GM23338 (cell line): ENCODE data around the gene EPC1. TPM values are rescaled to one million over a fixed set of nuclear protein-coding genes. Genes with fewer than 3 reads are reported as not detected.

ENCODE experiments used
- ATAC-seq: fragments of 200-7000 bp; cut with Tn5 transposase; 3 replicates; pipeline ENCODE4 v1.9.1; 2020
- DNase-seq: peaks from one replicate; pipeline ENCODE4 v3.0.0-alpha.2; 2015; ENCODE audit warnings: low spot score
- H2AFZ ChIP-seq: fragments of 200-600 bp; sonication (generic); 2 replicates; pipeline ENCODE4 v1.8.0; 2016; ENCODE audit warnings: antibody characterized with exemption, mild to moderate bottlenecking, moderate library complexity
- H3F3A ChIP-seq: fragments of 200-600 bp; sonication (generic); replicated peaks from 2 replicates; pipeline ENCODE4 v1.8.0; 2017; ENCODE audit warnings: antibody characterized with exemption, mixed run types, low read depth
- H3K27ac ChIP-seq: fragments of 200-600 bp; sonication (generic); 2 replicates; pipeline ENCODE4 v1.6.1; 2016; ENCODE audit warnings: low read depth
- H3K27me3 ChIP-seq: fragments of 200-600 bp; sonication (generic); 2 replicates; pipeline ENCODE4 v1.8.0; 2016; ENCODE audit warnings: mild to moderate bottlenecking, mixed run types, moderate library complexity; ENCODE audit not compliant: insufficient read depth
- H3K36me3 ChIP-seq: fragments of 200-600 bp; sonication (generic); 2 replicates; pipeline ENCODE4 v1.8.0; 2016; ENCODE audit warnings: mild to moderate bottlenecking; ENCODE audit not compliant: insufficient read depth
- H3K4me1 ChIP-seq: fragments of 200-600 bp; sonication (generic); 2 replicates; pipeline ENCODE4 v1.8.0; 2016; ENCODE audit warnings: mild to moderate bottlenecking, moderate library complexity; ENCODE audit not compliant: insufficient read depth
- H3K4me2 ChIP-seq: fragments of 200-600 bp; sonication (generic); 2 replicates; pipeline ENCODE4 v1.7.1; 2017; ENCODE audit warnings: mixed run types
- H3K4me3 ChIP-seq: fragments of 200-600 bp; sonication (generic); 2 replicates; pipeline ENCODE4 v1.6.1; 2016; ENCODE audit warnings: mixed run types
- H3K79me2 ChIP-seq: fragments of 200-600 bp; sonication (generic); replicated peaks from 2 replicates; pipeline ENCODE4 v1.8.0; 2017; ENCODE audit warnings: mild to moderate bottlenecking; ENCODE audit not compliant: insufficient read depth
- H3K9me2 ChIP-seq: fragments of 200-600 bp; sonication (generic); 2 replicates; pipeline ENCODE4 v1.8.0; 2017; ENCODE audit not compliant: insufficient read depth
- H4K20me1 ChIP-seq: fragments of 200-600 bp; sonication (generic); replicated peaks from 2 replicates; pipeline ENCODE4 v1.8.0; 2017; ENCODE audit warnings: mild to moderate bottlenecking; ENCODE audit not compliant: insufficient read depth
- H3K27ac Mint-ChIP-seq: 2 replicates; pipeline ENCODE4 v1.8.0; 2020; ENCODE audit warnings: inconsistent platforms, mild to moderate bottlenecking, moderate library complexity, mixed read lengths
- H3K27me3 Mint-ChIP-seq: 3 replicates; pipeline ENCODE4 v1.8.0; 2022; ENCODE audit warnings: low read depth, mild to moderate bottlenecking, moderate library complexity, mixed read lengths, inconsistent platforms; ENCODE audit not compliant: insufficient read depth, poor library complexity
- H3K36me3 Mint-ChIP-seq: 3 replicates; pipeline ENCODE4 v1.8.0; 2021; ENCODE audit warnings: low read depth, mild to moderate bottlenecking, inconsistent platforms, moderate library complexity, mixed read lengths
- H3K4me1 Mint-ChIP-seq: 3 replicates; pipeline ENCODE4 v1.8.0; 2020; ENCODE audit warnings: mild to moderate bottlenecking, inconsistent platforms, mixed read lengths
- H3K4me3 Mint-ChIP-seq: 3 replicates; pipeline ENCODE4 v1.8.0; 2021; ENCODE audit warnings: moderate library complexity, mild to moderate bottlenecking, inconsistent platforms, mixed read lengths
- H3K9me3 Mint-ChIP-seq: 3 replicates; pipeline ENCODE4 v1.8.0; 2020; ENCODE audit warnings: moderate library complexity, mild to moderate bottlenecking, inconsistent platforms, mixed read lengths
- CREB1 ChIP-seq: fragments of 250-450 bp; sonication (Bioruptor Pico); IDR thresholded peaks from 2 replicates; pipeline ENCODE4 v1.5.0; 2020; ENCODE audit warnings: low read depth, mild to moderate bottlenecking, moderate library complexity
- EZH2 ChIP-seq: fragments of 200-600 bp; sonication (generic); IDR thresholded peaks from one replicate; pipeline ENCODE4 v1.8.0; 2017; ENCODE audit warnings: antibody characterized with exemption, mild to moderate bottlenecking, low read depth; ENCODE audit not compliant: unreplicated experiment
- EZH2phosphoT487 ChIP-seq: fragments of 200-600 bp; sonication (generic); IDR thresholded peaks from one replicate; pipeline ENCODE4 v1.8.1; 2018; ENCODE audit warnings: antibody characterized with exemption; ENCODE audit not compliant: unreplicated experiment
- JUNB ChIP-seq: IDR thresholded peaks from one replicate; pipeline ENCODE4 v1.6.1; 2016; ENCODE audit warnings: antibody characterized with exemption; ENCODE audit not compliant: unreplicated experiment
- NANOG ChIP-seq: IDR thresholded peaks from 2 replicates; pipeline ENCODE4 v1.6.1; 2016; ENCODE audit warnings: antibody characterized with exemption, borderline replicate concordance
- POLR2AphosphoS5 ChIP-seq: IDR thresholded peaks from 2 replicates; pipeline ENCODE4 v1.6.1; 2016; ENCODE audit warnings: antibody characterized with exemption, low read depth
- STAT1 ChIP-seq: IDR thresholded peaks from one replicate; pipeline ENCODE4 v1.6.1; 2016; ENCODE audit warnings: antibody characterized with exemption; ENCODE audit not compliant: unreplicated experiment
- ZNF114 ChIP-seq: fragments of 250-450 bp; sonication (Bioruptor Pico); IDR thresholded peaks from 2 replicates; pipeline ENCODE4 v1.5.0; 2020; ENCODE audit warnings: mild to moderate bottlenecking, moderate library complexity
- ZNF331 ChIP-seq: fragments of 250-450 bp; sonication (Bioruptor Pico); IDR thresholded peaks from 2 replicates; pipeline ENCODE4 v1.5.0; 2020; ENCODE audit warnings: low read depth, mild to moderate bottlenecking, moderate library complexity
- ZNF462 ChIP-seq: fragments of 250-450 bp; sonication (Bioruptor Pico); IDR thresholded peaks from 2 replicates; pipeline ENCODE4 v1.5.0; 2020; ENCODE audit warnings: mild to moderate bottlenecking, moderate library complexity
- polyA plus RNA-seq: library from polyadenylated mRNA; unstranded; fragments of >200 nt; fragmentation: Nextera tagmentation; extraction: Ambion mirVana; gene quantifications from 2 replicates; pipeline ENCODE4 v1.2.1, GENCODE V29; 2016
- total RNA-seq: library from RNA; depleted of rRNA; stranded (reverse); fragments of >200 nt; shearing (Covaris generic); gene quantifications from 2 replicates; pipeline ENCODE4 v1.2.3, GENCODE V29; 2014
- TF ChIP-seq, protein P1 (sequence below), 2 experiments: fragments of 200-600 bp in 1 of 2; sonication (generic) in 1 of 2; conservative IDR thresholded peaks; 2 replicates each; pipeline versions ENCODE4 v1.5.1 to v1.6.1; 2016 to 2017; ENCODE audit warnings: antibody characterized with exemption in 2 of 2, low read depth in 2 of 2, mild to moderate bottlenecking in 2 of 2, moderate library complexity in 1 of 2
- TF ChIP-seq, protein P2 (sequence below): IDR thresholded peaks from one replicate; pipeline ENCODE4 v1.6.1; 2018; ENCODE audit warnings: antibody characterized with exemption; ENCODE audit not compliant: unreplicated experiment
- TF ChIP-seq, protein P3 (sequence below): IDR thresholded peaks from 2 replicates; pipeline ENCODE4 v1.6.1; 2016; ENCODE audit warnings: antibody characterized with exemption

EPC1 gene
- total and polyA plus RNA-seq, 2 experiments from 2014 or later = 24.1 to 25.9 TPM

- Histone ChIP-seq H3K36me3 (no peaks in the 10 kb centered on the region; the same call in 1 of the 2 replicates), H3K4me1 (peaks cover 22% of the 10 kb centered on the region), H4K20me1 (no peaks in the 10 kb centered on the region), H3K27me3 (no peaks in the 10 kb centered on the region), H3K4me2 (no peak overlapping the region), H3K9me2 (no peaks in the 10 kb centered on the region), H2AFZ (no peak overlapping the region), H3K27ac (no peak overlapping the region), H3K4me3 (no peak overlapping the region), H3K79me2 (peaks cover 61% of the 10 kb centered on the region), H3F3A (no peaks in the 10 kb centered on the region)
- H3K4me3 Mint-ChIP-seq = no peak overlapping the region
- H3K9me3 Mint-ChIP-seq = peaks cover 7% of the 10 kb centered on the region; the same call in 2 of the 3 replicates
- TF ChIP-seq POLR2AphosphoS5 (no peak), JUNB (no peak), ZNF462 (no peak), EZH2 (no peak), STAT1 (no peak), EZH2phosphoT487 (no peak), CREB1 (CRISPR knock-in tag) (no peak), NANOG (no peak), ZNF331 (CRISPR knock-in tag) (no peak), ZNF114 (CRISPR knock-in tag) (no peak)
- TF ChIP-seq, protein P1, sequence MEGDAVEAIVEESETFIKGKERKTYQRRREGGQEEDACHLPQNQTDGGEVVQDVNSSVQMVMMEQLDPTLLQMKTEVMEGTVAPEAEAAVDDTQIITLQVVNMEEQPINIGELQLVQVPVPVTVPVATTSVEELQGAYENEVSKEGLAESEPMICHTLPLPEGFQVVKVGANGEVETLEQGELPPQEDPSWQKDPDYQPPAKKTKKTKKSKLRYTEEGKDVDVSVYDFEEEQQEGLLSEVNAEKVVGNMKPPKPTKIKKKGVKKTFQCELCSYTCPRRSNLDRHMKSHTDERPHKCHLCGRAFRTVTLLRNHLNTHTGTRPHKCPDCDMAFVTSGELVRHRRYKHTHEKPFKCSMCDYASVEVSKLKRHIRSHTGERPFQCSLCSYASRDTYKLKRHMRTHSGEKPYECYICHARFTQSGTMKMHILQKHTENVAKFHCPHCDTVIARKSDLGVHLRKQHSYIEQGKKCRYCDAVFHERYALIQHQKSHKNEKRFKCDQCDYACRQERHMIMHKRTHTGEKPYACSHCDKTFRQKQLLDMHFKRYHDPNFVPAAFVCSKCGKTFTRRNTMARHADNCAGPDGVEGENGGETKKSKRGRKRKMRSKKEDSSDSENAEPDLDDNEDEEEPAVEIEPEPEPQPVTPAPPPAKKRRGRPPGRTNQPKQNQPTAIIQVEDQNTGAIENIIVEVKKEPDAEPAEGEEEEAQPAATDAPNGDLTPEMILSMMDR (conservative IDR thresholded peaks at IDR 0.05; ENCODE audit: low read depth in 2 of 2) = no peak
- TF ChIP-seq, protein P2, sequence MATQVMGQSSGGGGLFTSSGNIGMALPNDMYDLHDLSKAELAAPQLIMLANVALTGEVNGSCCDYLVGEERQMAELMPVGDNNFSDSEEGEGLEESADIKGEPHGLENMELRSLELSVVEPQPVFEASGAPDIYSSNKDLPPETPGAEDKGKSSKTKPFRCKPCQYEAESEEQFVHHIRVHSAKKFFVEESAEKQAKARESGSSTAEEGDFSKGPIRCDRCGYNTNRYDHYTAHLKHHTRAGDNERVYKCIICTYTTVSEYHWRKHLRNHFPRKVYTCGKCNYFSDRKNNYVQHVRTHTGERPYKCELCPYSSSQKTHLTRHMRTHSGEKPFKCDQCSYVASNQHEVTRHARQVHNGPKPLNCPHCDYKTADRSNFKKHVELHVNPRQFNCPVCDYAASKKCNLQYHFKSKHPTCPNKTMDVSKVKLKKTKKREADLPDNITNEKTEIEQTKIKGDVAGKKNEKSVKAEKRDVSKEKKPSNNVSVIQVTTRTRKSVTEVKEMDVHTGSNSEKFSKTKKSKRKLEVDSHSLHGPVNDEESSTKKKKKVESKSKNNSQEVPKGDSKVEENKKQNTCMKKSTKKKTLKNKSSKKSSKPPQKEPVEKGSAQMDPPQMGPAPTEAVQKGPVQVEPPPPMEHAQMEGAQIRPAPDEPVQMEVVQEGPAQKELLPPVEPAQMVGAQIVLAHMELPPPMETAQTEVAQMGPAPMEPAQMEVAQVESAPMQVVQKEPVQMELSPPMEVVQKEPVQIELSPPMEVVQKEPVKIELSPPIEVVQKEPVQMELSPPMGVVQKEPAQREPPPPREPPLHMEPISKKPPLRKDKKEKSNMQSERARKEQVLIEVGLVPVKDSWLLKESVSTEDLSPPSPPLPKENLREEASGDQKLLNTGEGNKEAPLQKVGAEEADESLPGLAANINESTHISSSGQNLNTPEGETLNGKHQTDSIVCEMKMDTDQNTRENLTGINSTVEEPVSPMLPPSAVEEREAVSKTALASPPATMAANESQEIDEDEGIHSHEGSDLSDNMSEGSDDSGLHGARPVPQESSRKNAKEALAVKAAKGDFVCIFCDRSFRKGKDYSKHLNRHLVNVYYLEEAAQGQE = no peak
- TF ChIP-seq, protein P3, sequence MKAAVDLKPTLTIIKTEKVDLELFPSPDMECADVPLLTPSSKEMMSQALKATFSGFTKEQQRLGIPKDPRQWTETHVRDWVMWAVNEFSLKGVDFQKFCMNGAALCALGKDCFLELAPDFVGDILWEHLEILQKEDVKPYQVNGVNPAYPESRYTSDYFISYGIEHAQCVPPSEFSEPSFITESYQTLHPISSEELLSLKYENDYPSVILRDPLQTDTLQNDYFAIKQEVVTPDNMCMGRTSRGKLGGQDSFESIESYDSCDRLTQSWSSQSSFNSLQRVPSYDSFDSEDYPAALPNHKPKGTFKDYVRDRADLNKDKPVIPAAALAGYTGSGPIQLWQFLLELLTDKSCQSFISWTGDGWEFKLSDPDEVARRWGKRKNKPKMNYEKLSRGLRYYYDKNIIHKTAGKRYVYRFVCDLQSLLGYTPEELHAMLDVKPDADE = no peak
- DNase-seq (no peak), ATAC-seq (no peak)
- peaks cover 15% of the 10 kb centered on the region for H3K36me3 Mint-ChIP-seq
- no peak overlapping the region for H3K27ac Mint-ChIP-seq
- H3K27me3 Mint-ChIP-seq = peaks cover 1% of the 10 kb centered on the region
- H3K4me1 Mint-ChIP-seq = peaks cover 26% of the 10 kb centered on the region
These were observed 10.2 kb upstream of the EPC1 start for GRCh38 chr10:32357056-32357735.
